RKO (cell line): Measurements from ENCODE around the gene RAVER1.

Experiments
- DNase-seq: peaks from one replicate; pipeline ENCODE4 v3.0.0-alpha.2; 2016; ENCODE audit warnings: low spot score

The RAVER1 gene

GRCh38 chr19:10317857-10318462 is 15.4 kb downstream of the RAVER1 start:
- DNase-seq, result no peak

GRCh38 chr19:10317045-10317856 is 16.1 kb downstream of the RAVER1 start:
- DNase-seq, result no peak

- DNase-seq, result no peak
These were observed 16.9 kb downstream of the RAVER1 start for GRCh38 chr19:10316229-10317044.

- DNase-seq, result peak; percentile 82
These were observed 17.8 kb downstream of the RAVER1 start, which contains the start of gene FDX2 for GRCh38 chr19:10315335-10316214. Gene FDX2, minus strand, starts transcription at chr19:10316015. Its CDS starts 19 bp downstream, at chr19:10315996.

GRCh38 chr19:10309423-10309822 is 23.9 kb downstream of the RAVER1 start, which contains the start of gene ZGLP1:
Gene ZGLP1, minus strand, starts transcription at chr19:10309815.
- no peak for DNase-seq

- no peak for DNase-seq
These were observed 27.0 kb downstream of the RAVER1 start for GRCh38 chr19:10306327-10306726.

- DNase-seq, result peak; percentile 62
These were observed 28.1 kb downstream of the RAVER1 start for GRCh38 chr19:10305139-10305806.

- no peak for DNase-seq
These were observed 33.5 kb downstream of the RAVER1 start for GRCh38 chr19:10299545-10300458.

- no peak for DNase-seq
These were observed 37.3 kb downstream of the RAVER1 start for GRCh38 chr19:10295847-10296591.

GRCh38 chr19:10295305-10295846 is 38.0 kb downstream of the RAVER1 start:
- DNase-seq, result no peak

- no peak for DNase-seq
These were observed 39.0 kb downstream of the RAVER1 start for GRCh38 chr19:10294368-10294697.

GRCh38 chr19:10293637-10294367 is 39.5 kb downstream of the RAVER1 start:
- DNase-seq, result no peak

GRCh38 chr19:10292789-10293636 is 40.3 kb downstream of the RAVER1 start:
- DNase-seq, result no peak

GRCh38 chr19:10292206-10292788 is 41.0 kb downstream of the RAVER1 start:
- no peak for DNase-seq

GRCh38 chr19:10291554-10292205 is 41.6 kb downstream of the RAVER1 start:
- no peak for DNase-seq

- no peak for DNase-seq
These were observed 42.3 kb downstream of the RAVER1 start for GRCh38 chr19:10290876-10291553.
